GM23338 (cell line): Measurements from ENCODE around the gene RSU1. TPM values are rescaled to one million over a fixed set of nuclear protein-coding genes. Genes with fewer than 3 reads are reported as not detected.

Source experiments
- ATAC-seq: fragments of 200-7000 bp; cut with Tn5 transposase; 3 replicates; pipeline ENCODE4 v1.9.1; 2020
- DNase-seq: peaks from one replicate; pipeline ENCODE4 v3.0.0-alpha.2; 2015; ENCODE audit warnings: low spot score
- H2AFZ ChIP-seq: fragments of 200-600 bp; sonication (generic); 2 replicates; pipeline ENCODE4 v1.8.0; 2016; ENCODE audit warnings: antibody characterized with exemption, mild to moderate bottlenecking, moderate library complexity
- H3F3A ChIP-seq: fragments of 200-600 bp; sonication (generic); replicated peaks from 2 replicates; pipeline ENCODE4 v1.8.0; 2017; ENCODE audit warnings: antibody characterized with exemption, mixed run types, low read depth
- H3K27ac ChIP-seq: fragments of 200-600 bp; sonication (generic); 2 replicates; pipeline ENCODE4 v1.6.1; 2016; ENCODE audit warnings: low read depth
- H3K27me3 ChIP-seq: fragments of 200-600 bp; sonication (generic); 2 replicates; pipeline ENCODE4 v1.8.0; 2016; ENCODE audit warnings: mild to moderate bottlenecking, mixed run types, moderate library complexity; ENCODE audit not compliant: insufficient read depth
- H3K36me3 ChIP-seq: fragments of 200-600 bp; sonication (generic); 2 replicates; pipeline ENCODE4 v1.8.0; 2016; ENCODE audit warnings: mild to moderate bottlenecking; ENCODE audit not compliant: insufficient read depth
- H3K4me1 ChIP-seq: fragments of 200-600 bp; sonication (generic); 2 replicates; pipeline ENCODE4 v1.8.0; 2016; ENCODE audit warnings: mild to moderate bottlenecking, moderate library complexity; ENCODE audit not compliant: insufficient read depth
- H3K4me2 ChIP-seq: fragments of 200-600 bp; sonication (generic); 2 replicates; pipeline ENCODE4 v1.7.1; 2017; ENCODE audit warnings: mixed run types
- H3K4me3 ChIP-seq: fragments of 200-600 bp; sonication (generic); 2 replicates; pipeline ENCODE4 v1.6.1; 2016; ENCODE audit warnings: mixed run types
- H3K79me2 ChIP-seq: fragments of 200-600 bp; sonication (generic); replicated peaks from 2 replicates; pipeline ENCODE4 v1.8.0; 2017; ENCODE audit warnings: mild to moderate bottlenecking; ENCODE audit not compliant: insufficient read depth
- H3K9me2 ChIP-seq: fragments of 200-600 bp; sonication (generic); 2 replicates; pipeline ENCODE4 v1.8.0; 2017; ENCODE audit not compliant: insufficient read depth
- H4K20me1 ChIP-seq: fragments of 200-600 bp; sonication (generic); replicated peaks from 2 replicates; pipeline ENCODE4 v1.8.0; 2017; ENCODE audit warnings: mild to moderate bottlenecking; ENCODE audit not compliant: insufficient read depth
- H3K27ac Mint-ChIP-seq: 2 replicates; pipeline ENCODE4 v1.8.0; 2020; ENCODE audit warnings: inconsistent platforms, mild to moderate bottlenecking, moderate library complexity, mixed read lengths
- H3K27me3 Mint-ChIP-seq: 3 replicates; pipeline ENCODE4 v1.8.0; 2022; ENCODE audit warnings: low read depth, mild to moderate bottlenecking, moderate library complexity, mixed read lengths, inconsistent platforms; ENCODE audit not compliant: insufficient read depth, poor library complexity
- H3K36me3 Mint-ChIP-seq: 3 replicates; pipeline ENCODE4 v1.8.0; 2021; ENCODE audit warnings: low read depth, mild to moderate bottlenecking, inconsistent platforms, moderate library complexity, mixed read lengths
- H3K4me1 Mint-ChIP-seq: 3 replicates; pipeline ENCODE4 v1.8.0; 2020; ENCODE audit warnings: mild to moderate bottlenecking, inconsistent platforms, mixed read lengths
- H3K4me3 Mint-ChIP-seq: 3 replicates; pipeline ENCODE4 v1.8.0; 2021; ENCODE audit warnings: moderate library complexity, mild to moderate bottlenecking, inconsistent platforms, mixed read lengths
- H3K9me3 Mint-ChIP-seq: 3 replicates; pipeline ENCODE4 v1.8.0; 2020; ENCODE audit warnings: moderate library complexity, mild to moderate bottlenecking, inconsistent platforms, mixed read lengths
- CREB1 ChIP-seq: fragments of 250-450 bp; sonication (Bioruptor Pico); IDR thresholded peaks from 2 replicates; pipeline ENCODE4 v1.5.0; 2020; ENCODE audit warnings: low read depth, mild to moderate bottlenecking, moderate library complexity
- CTCF ChIP-seq, 2 experiments: fragments of 200-600 bp in 1 of 2; sonication (generic) in 1 of 2; conservative IDR thresholded peaks; 2 replicates each; pipeline versions ENCODE4 v1.5.1 to v1.6.1; 2016 to 2017; ENCODE audit warnings: antibody characterized with exemption in 2 of 2, low read depth in 2 of 2, mild to moderate bottlenecking in 2 of 2, moderate library complexity in 1 of 2
- ETS1 ChIP-seq: IDR thresholded peaks from 2 replicates; pipeline ENCODE4 v1.6.1; 2016; ENCODE audit warnings: antibody characterized with exemption
- EZH2 ChIP-seq: fragments of 200-600 bp; sonication (generic); IDR thresholded peaks from one replicate; pipeline ENCODE4 v1.8.0; 2017; ENCODE audit warnings: antibody characterized with exemption, mild to moderate bottlenecking, low read depth; ENCODE audit not compliant: unreplicated experiment
- EZH2phosphoT487 ChIP-seq: fragments of 200-600 bp; sonication (generic); IDR thresholded peaks from one replicate; pipeline ENCODE4 v1.8.1; 2018; ENCODE audit warnings: antibody characterized with exemption; ENCODE audit not compliant: unreplicated experiment
- JUNB ChIP-seq: IDR thresholded peaks from one replicate; pipeline ENCODE4 v1.6.1; 2016; ENCODE audit warnings: antibody characterized with exemption; ENCODE audit not compliant: unreplicated experiment
- NANOG ChIP-seq: IDR thresholded peaks from 2 replicates; pipeline ENCODE4 v1.6.1; 2016; ENCODE audit warnings: antibody characterized with exemption, borderline replicate concordance
- POLR2AphosphoS5 ChIP-seq: IDR thresholded peaks from 2 replicates; pipeline ENCODE4 v1.6.1; 2016; ENCODE audit warnings: antibody characterized with exemption, low read depth
- STAT1 ChIP-seq: IDR thresholded peaks from one replicate; pipeline ENCODE4 v1.6.1; 2016; ENCODE audit warnings: antibody characterized with exemption; ENCODE audit not compliant: unreplicated experiment
- ZNF114 ChIP-seq: fragments of 250-450 bp; sonication (Bioruptor Pico); IDR thresholded peaks from 2 replicates; pipeline ENCODE4 v1.5.0; 2020; ENCODE audit warnings: mild to moderate bottlenecking, moderate library complexity
- ZNF331 ChIP-seq: fragments of 250-450 bp; sonication (Bioruptor Pico); IDR thresholded peaks from 2 replicates; pipeline ENCODE4 v1.5.0; 2020; ENCODE audit warnings: low read depth, mild to moderate bottlenecking, moderate library complexity
- ZNF462 ChIP-seq: fragments of 250-450 bp; sonication (Bioruptor Pico); IDR thresholded peaks from 2 replicates; pipeline ENCODE4 v1.5.0; 2020; ENCODE audit warnings: mild to moderate bottlenecking, moderate library complexity
- polyA plus RNA-seq: library from polyadenylated mRNA; unstranded; fragments of >200 nt; fragmentation: Nextera tagmentation; extraction: Ambion mirVana; gene quantifications from 2 replicates; pipeline ENCODE4 v1.2.1, GENCODE V29; 2016
- total RNA-seq: library from RNA; depleted of rRNA; stranded (reverse); fragments of >200 nt; shearing (Covaris generic); gene quantifications from 2 replicates; pipeline ENCODE4 v1.2.3, GENCODE V29; 2014

The RSU1 gene
- total and polyA plus RNA-seq, 2 experiments from 2014 or later = 62.7 to 96.2 TPM

GRCh38 chr10:16798571-16798970 lies 18.7 kb downstream of the RSU1 start:
- no peaks in the 10 kb centered on the region for H4K20me1 ChIP-seq

GRCh38 chr10:16795410-16796073 lies 21.7 kb downstream of the RSU1 start:
- Mint-ChIP-seq H3K9me3 (peaks cover 12% of the 10 kb centered on the region), H3K4me1 (peaks cover 9% of the 10 kb centered on the region), H3K36me3 (peaks cover 22% of the 10 kb centered on the region), H3K27ac (no peak overlapping the region), H3K27me3 (no peaks in the 10 kb centered on the region), H3K4me3 (no peak overlapping the region)
- Histone ChIP-seq H3F3A (no peaks in the 10 kb centered on the region), H3K4me3 (no peak overlapping the region), H3K4me1 (peaks cover 13% of the 10 kb centered on the region; the same call in 1 of the 2 replicates), H3K27ac (no peak overlapping the region), H3K27me3 (no peaks in the 10 kb centered on the region), H2AFZ (no peak overlapping the region), H3K4me2 (no peak overlapping the region), H3K36me3 (peaks cover 4% of the 10 kb centered on the region; the same call in 1 of the 2 replicates), H3K79me2 (peaks cover 71% of the 10 kb centered on the region), H4K20me1 (0 out of 2 replicates have a peak, but pooled peaks cover 4% of the 10 kb centered on the region), H3K9me2 (no peaks in the 10 kb centered on the region)
- no peak for ATAC-seq
- DNase-seq = no peak
- TF ChIP-seq JUNB = no peak
- TF ChIP-seq CREB1 = no peak
- no peak for TF ChIP-seq EZH2
- TF ChIP-seq ZNF462 (CRISPR knock-in tag) = no peak
- no peak for TF ChIP-seq ETS1

More at GRCh38 chr10:16798571-16798970, 18.7 kb downstream of the RSU1 start:
- no peaks in the 10 kb centered on the region for H3K9me2 ChIP-seq
- peaks cover under 1% of the 10 kb centered on the region; the same call in 1 of the 2 replicates for H3K36me3 ChIP-seq
- H3F3A ChIP-seq = no peaks in the 10 kb centered on the region
- H3K4me1 ChIP-seq = peaks cover 24% of the 10 kb centered on the region
- H3K27ac ChIP-seq = 0 out of 2 replicates have a peak overlapping the region, but pooled peaks have one; percentile 23
- peaks cover 84% of the 10 kb centered on the region for H3K79me2 ChIP-seq
- Mint-ChIP-seq H3K27me3 (no peaks in the 10 kb centered on the region), H3K9me3 (peaks cover 11% of the 10 kb centered on the region), H3K4me1 (peaks cover 18% of the 10 kb centered on the region), H3K27ac (no peak overlapping the region), H3K36me3 (peaks cover 20% of the 10 kb centered on the region; the same call in 2 of the 3 replicates), H3K4me3 (no peak overlapping the region)
- ATAC-seq (no peak), DNase-seq (no peak)
- no peak overlapping the region for H3K4me3 ChIP-seq
- H3K4me2 ChIP-seq = no peak overlapping the region
- H2AFZ ChIP-seq = no peak overlapping the region
- H3K27me3 ChIP-seq = no peaks in the 10 kb centered on the region
- TF ChIP-seq EZH2 = no peak
- TF ChIP-seq EZH2phosphoT487 = no peak
- TF ChIP-seq STAT1 = no peak
- TF ChIP-seq POLR2AphosphoS5 = no peak
- TF ChIP-seq NANOG = no peak
- TF ChIP-seq JUNB = no peak
- TF ChIP-seq CTCF (conservative IDR thresholded peaks at IDR 0.05; ENCODE audit: low read depth in 2 of 2) = no peak
- TF ChIP-seq CREB1 = no peak
- no peak for TF ChIP-seq ZNF331 (CRISPR knock-in tag)
- TF ChIP-seq ZNF114 = no peak
